ENCODE results near the gene ANKRD16.
"Not testable (repeated sequence)": the region's sequence is repeated elsewhere in the genome, so short reads cannot be mapped to it uniquely, and the experiment has no call there.

The ANKRD16 gene

DNA sequence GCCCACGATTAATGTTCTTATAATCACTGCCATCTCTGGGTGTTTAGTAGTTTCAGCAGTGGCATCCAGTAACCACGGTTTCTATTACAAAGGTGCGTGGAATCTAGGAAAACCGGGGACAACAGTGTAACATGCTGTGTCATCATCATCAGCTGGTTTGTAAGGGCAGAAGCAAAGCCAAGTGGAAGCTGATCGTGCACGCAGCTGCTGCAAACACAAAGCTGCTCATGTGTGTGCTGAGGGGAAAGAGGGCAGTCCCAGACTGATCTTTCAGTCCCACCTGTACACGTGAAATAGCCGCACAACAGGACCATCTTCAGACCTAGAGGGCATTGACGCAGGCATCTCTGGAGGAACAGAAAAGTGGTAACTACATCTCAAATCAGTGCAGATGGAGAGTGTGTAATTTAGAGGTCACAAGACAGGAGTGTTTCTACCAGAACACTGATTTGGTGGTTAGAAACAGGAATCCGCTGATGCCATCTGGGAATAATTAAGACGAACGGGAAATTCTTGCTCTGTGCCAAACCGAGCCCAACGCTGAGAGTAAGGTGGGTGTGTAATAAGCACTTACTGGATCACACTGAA, 13.4 kb downstream of the ANKRD16 start:
- DNase-seq (ENCODE audit: low read depth): no peak

DNA sequence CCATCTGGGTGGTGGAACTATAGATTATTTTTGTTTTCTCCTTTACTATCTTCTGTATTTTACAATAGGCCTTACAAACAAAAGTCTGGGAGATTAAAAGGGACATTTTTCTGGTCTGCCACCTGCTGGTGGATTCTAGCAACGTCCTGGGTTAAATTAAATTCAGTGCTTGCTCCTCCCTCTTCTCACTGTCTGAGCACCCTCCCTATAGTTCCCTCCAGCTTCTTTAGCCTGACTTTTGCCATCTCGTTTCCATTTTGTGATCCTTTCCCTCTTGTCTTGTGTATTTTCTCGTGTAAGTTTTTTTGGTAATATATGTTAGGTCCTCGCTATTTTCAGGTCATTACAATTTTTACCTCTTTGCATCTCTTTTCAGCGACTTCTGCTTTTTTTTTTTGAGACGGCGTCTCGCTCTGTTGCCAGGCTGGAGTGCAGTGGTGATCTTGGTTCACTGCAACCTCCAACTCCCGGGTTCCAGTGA, 16.1 kb downstream of the ANKRD16 start:
- no peak for DNase-seq (ENCODE audit: low read depth)

DNA sequence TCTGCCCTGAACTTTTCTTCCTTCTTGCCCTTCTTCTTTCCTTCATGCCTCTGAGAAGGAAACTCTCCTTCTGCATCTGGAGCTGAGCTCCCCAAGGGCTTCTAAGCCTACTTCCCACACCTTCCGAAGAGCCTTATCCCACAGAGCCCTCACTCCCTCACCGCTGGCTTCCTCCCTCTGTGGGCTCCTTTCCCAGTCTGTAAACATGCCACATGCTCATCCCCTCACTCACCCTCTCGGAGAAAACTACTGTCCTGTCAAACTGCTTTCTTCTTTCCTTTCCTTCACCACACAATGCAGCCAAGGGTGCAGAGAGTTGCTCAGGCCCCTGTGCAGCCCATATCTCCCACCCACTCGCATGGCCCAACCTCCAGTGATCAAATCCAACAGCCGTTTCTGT, 18.1 kb downstream of the ANKRD16 start:
- no peak for DNase-seq (ENCODE audit: low read depth)

DNA sequence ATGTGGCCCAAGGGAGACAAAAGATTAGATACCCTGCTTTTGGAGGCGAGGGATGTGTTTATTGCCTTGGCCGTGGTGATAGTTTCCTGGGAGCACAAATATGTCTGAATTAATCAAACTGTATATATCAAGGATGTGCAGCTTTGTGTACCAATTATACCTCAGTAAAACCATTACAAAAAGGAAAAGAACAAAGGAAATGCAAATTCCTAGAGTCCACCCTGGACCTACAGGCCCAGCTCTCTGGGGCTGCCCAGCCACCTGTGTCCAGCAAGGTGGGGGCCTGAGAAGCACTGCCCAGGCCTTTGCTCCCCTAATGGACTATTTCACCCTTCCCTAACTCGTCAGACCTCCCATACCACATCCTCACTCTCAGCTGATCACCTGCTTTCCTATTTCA, 20.5 kb downstream of the ANKRD16 start:
- DNase-seq (ENCODE audit: low read depth): no peak

DNA sequence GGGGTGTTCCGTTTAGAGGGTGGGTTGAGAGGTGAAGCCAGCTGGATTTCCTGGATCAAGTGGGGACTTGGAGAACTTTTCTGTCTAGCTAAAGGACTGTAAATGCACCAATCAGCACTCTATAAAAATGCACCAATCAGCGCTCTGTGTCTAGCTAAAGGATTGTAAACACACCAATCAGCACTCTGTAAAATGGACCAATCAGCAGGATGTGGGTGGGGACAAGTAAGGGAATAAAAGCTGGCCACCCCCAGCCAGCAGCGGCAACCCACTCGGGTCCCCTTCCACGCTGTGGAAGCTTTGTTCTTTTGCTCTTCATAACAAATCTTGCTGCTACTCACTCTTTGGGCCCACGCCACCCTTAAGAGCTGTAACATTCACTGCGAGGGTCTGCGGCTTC, 21.3 kb downstream of the ANKRD16 start:
- not testable (repeated sequence) for DNase-seq (ENCODE audit: low read depth)

DNA sequence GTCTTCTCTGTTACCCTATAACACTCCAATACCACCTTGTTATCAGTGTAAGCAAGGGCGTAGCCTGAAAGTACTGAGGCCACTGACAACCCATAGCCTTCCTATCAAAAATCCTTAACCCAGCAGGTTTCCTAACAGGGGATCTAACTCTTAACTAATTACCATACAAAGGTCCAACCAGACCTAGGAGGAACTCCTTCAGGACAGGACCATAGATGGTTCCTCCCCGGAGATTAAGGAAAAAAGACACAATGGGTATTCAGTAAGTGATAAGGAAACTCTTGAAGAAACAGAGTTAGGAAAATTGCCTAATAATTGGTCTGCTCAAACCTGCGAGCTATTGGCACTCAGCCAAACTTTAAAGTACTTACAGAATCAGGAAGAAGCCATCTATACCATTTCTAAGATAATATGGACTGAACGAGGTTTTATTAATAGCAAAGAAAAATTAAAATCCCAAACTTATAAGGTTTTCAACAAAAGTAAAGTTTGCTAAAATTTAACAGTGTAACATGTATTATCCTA, 22.5 kb downstream of the ANKRD16 start:
- not testable (repeated sequence) for DNase-seq (ENCODE audit: low read depth)

DNA sequence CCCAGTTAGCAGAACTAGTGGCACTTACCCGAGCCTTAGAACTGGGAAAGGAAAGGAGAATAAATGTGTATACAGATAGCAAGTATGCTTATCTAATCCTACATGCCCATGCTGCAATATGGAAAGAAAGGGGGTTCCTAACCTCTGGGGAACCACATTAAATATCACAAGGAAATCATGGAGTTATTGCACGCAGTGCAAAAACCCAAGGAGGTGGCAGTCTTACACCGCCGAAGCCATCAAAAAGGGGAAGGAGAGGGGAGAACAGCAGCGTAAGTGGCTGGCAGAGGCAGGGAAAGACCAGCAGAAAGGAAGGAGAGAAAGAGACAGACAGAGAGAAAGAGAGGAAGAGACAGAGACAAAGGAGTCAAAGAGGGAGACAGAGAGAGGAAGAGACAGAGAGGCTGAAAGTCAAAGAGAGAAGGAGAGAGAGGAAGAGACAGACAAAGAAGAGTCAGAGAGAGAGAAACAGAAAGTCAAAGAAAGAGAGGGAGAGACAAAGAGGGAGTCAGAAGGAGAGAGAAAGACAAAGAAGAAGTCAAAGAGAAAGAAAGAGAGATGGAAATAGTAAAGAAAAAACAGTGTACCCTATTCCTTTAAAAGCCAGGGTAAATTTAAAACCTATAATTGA, 23.1 kb downstream of the ANKRD16 start:
- not testable (repeated sequence) for DNase-seq (ENCODE audit: low read depth)

DNA sequence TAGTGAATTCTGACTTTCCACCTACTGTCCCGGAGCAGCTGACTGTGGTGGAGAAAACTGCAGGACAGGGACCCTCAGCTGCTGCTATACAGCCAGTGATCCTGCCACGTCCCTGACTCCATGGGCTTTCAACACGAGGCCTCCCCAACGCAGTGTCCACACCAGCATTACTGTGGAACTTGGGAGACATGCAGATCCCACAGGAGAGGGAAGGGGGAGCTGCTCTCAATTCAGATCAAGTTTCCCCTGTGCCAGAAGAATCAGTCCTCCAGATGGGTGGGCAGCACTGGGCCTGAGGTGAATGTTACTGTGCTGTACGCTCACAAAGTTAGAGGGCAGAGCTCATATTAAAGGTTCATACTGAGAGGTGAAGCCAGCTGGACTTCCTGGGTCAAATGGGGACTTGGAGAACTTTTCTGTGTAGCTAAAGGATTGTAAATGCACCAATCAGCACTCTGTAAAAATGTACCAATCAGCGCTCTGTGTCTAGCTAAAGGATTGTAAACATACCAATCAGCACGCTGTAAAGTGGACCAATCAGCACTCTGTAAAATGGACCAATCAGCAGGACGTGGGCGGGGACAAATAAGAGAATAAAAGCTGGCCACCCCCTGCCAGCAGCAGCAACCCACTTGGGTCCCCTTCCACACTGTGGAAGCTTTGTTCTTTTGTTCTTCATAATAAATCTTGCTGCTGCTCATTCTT, 26.6 kb downstream of the ANKRD16 start:
- not testable (repeated sequence) for DNase-seq (ENCODE audit: low read depth)

DNA sequence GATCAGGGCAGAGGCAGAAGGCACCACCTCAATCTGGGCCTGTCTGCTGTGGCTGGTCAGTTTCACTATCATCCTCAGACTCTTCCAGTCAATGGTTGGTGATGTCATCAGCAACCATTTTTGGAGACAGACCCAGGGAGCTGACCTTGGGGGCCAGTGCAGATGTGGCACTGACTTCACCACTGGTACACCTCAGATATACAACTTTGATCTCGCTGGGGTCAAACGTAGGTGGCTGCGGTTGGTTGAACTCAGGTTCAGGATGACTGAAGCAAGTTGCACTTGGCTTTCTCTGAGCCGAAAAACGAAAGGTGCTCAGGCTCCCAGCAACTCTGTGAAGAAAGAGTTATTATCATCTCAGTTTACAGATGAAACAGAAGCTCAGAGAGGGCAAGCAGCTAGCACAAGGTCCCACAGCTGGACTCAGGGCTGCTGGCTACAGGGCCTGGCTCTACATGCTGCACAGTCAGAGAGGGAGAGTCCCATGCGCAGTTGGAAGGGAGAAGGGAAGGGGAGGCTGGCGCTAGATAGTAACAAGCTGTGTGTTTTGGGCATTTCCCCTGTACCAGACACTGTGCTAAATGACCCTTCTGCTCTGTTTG, 27.2 kb downstream of the ANKRD16 start:
- no peak for DNase-seq (ENCODE audit: low read depth)

DNA sequence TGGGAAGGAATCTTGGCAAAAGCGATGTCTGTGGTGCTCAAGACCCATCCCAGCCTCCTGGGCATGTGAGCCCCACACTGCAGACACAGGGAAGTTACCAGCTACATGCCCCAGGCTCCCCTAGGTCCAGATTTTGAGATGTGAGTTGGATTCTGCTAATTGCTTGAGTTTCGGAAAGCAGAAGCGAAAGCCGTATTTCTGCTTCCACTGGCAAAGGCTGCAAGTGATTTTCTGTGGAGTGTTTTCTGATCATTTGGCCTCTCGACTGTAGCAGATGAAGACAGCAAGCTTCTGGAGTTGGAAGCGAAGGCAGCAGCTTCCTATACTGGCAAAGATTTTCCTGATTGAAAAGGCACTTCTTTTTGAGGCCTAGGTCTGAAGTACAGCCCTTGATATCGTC, 29.6 kb downstream of the ANKRD16 start:
- DNase-seq (ENCODE audit: low read depth): no peak

DNA sequence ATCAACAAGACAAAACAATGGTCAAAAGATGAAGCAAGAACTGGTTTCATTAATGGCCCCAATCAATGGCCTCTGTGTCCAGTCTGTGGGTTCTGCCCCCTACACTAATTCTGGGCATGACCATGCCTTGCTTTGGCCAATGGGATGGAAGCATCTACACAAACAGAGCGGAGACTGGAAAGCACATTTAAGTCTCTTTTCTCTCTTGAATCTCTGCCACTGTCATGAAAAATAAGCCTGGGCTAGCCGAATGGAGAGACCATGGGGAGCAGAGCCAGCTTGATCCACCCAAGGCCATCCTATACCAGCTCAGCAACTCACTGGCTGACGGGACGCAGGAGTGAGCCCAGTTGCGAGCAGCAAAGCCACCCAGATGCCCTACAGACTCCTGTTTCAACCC, 30.9 kb downstream of the ANKRD16 start:
- DNase-seq (ENCODE audit: low read depth): no peak

DNA sequence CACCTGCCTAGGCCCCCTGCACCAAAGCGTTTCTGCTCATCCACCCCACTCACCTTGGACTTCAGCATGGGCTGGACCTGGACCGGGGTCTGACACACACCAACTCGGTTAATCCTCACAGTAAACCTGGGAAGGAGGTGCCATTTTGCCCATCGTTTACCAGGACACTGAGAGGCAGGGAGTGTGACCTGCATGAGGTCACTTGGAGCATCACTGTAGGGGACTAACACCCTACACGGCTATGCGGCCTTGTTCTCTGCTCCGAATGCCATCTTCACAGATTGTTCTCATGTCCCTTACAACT, 33.0 kb downstream of the ANKRD16 start:
- DNase-seq (ENCODE audit: low read depth): no peak

DNA sequence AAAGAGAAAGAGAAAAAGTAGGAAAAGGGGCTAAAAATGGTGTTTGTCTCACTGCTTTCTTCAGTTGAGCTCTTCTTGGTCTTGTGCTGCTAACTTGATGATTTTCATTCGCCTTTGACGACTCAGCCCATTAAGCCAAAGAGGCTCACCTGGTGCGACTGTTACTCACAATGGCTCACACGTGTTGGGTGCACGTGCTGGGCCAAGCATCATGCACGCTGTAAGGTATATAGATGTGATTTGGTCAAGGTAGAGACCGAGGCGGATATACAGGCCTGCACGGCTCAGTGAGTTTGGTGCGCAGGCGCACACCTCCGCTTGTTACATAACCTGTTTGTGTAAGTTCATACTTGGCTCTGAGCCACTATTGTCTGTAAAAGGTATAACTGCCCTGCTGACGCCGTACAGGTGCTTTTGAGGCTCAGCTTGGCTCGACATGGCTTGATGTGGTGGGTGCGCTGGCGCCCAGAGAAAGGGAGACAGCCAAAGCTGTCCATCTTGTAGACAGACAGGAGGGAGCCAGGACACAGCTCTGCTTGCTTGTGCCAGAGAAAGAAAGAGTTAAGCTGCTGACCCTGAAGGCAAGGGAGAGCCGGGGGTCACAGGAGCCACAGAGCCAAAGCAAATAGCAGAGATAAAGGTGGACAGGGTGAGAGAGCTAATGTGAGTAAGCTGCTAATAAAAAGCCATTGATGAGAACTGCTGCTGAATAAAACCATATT, 33.6 kb downstream of the ANKRD16 start:
- DNase-seq (ENCODE audit: low read depth): no peak

DNA sequence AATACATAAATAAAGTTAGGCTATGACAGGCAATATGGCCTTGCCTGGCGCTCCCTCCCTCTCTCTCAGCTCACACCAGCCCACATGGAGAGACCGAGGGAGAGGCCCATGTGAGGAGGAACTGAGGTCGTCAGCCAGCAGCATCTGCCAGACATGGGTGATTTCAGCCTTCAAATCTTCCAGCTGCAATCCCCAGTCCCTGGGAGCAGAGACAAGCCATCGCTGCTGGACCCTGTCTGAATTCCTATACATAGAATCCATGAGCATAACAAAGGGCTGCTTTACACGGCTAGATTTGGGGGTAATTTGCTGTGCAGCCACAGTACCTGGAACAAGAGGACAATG, 35.6 kb downstream of the ANKRD16 start:
- DNase-seq (ENCODE audit: low read depth): no peak

DNA sequence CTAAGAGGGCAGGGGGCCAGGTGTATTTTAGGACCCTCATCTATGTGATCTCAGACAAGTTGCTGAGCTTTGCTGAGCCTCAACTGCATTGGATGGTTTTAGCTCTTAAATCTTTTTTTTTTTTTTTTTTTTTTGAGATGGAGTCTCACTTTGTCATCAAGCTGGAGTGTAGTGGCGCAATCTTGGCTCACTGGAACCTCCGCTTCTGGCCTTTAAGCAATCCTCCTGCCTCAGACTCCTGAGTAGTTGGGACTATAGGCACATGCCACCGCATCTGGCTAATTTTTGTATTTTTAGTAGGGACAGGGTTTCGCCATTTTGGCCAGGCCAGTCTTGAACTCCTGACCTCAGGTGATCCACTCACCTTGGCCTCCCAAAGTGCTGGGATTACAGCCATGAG, 43.0 kb downstream of the ANKRD16 start:
- DNase-seq (ENCODE audit: low read depth): not testable (repeated sequence)

DNA sequence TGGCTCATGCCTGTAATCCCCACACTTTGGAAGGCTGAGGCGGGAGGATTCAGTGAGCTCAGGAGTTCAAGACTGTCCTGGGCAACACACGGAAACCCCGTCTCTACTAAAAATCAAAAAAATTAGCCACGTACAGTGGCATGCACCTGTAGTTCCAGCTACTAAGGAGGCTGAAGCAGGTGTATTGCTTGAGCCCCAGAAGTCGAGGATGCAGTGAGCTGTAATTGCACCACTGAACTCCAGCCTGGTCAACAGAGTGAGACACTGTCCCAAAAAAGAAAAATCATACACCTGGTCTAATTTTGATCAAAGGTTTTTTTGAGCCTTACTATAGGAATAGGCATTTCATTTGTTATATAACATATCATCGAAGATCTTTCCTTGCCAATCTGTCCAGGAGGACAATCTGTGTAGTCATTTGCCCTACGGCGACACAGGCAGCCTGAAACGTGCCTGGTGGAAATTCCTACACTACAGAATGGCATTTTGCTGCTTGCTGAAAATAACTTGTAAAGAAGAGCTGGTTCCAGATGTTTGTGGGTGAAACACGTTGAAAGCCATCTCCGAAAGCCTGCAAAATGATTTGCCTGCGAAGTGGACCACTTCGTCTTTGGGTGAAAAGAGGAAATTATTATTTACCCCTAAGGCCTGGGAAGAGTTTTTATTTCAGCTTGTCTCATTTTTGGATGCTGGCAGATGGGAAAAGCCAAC, 45.2 kb downstream of the ANKRD16 start:
- no peak for DNase-seq (ENCODE audit: low read depth)

DNA sequence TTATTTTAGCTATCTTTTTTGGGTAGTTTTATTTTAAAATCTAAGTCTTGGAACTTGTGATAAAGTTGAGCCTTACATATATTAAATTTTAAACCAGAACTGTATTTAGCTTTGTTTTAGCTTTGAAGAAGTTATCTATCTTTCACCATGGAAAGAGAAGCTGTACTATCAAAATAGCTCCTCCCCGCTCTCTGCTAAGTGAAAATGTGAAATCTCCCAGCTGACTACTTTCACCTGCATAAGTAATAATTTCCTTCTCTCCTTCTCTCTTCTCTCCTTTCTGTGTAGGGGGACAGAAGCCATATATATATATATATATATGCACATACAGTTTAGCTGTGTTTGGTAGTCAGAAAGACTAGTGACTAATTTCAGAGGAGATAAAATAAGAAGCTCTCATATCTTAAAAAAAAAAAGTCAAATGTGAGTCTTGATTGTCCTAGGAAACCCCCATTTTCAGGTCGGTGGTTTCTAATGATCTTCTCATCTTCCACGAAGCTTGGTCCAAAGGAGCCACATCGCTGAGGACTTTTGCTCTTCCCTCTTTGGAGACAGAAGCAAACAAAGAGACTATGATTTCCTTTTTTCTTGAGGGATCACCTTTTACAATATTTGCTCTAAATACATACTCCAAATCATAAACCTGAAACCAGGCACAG, 45.9 kb downstream of the ANKRD16 start:
- DNase-seq (ENCODE audit: low read depth): no peak

DNA sequence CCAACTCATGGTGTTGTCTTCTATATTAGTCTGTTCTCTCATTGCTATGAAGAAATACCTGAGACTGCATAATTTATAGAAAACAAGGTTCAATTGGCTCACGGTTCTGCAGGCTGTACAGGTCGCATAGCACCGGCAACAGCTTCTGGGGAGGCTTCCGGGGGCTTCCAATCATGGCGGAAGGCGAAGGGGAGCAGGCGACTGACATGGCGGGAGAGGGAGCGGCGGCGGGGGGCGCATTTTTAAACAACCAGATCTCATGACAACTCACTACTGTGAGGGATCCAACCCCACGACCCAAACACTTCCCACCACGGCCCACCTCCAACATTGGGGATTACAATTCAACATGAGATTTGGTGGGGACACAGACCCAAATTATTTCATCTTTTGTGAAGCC, 47.7 kb downstream of the ANKRD16 start:
- DNase-seq (ENCODE audit: low read depth): no peak

DNA sequence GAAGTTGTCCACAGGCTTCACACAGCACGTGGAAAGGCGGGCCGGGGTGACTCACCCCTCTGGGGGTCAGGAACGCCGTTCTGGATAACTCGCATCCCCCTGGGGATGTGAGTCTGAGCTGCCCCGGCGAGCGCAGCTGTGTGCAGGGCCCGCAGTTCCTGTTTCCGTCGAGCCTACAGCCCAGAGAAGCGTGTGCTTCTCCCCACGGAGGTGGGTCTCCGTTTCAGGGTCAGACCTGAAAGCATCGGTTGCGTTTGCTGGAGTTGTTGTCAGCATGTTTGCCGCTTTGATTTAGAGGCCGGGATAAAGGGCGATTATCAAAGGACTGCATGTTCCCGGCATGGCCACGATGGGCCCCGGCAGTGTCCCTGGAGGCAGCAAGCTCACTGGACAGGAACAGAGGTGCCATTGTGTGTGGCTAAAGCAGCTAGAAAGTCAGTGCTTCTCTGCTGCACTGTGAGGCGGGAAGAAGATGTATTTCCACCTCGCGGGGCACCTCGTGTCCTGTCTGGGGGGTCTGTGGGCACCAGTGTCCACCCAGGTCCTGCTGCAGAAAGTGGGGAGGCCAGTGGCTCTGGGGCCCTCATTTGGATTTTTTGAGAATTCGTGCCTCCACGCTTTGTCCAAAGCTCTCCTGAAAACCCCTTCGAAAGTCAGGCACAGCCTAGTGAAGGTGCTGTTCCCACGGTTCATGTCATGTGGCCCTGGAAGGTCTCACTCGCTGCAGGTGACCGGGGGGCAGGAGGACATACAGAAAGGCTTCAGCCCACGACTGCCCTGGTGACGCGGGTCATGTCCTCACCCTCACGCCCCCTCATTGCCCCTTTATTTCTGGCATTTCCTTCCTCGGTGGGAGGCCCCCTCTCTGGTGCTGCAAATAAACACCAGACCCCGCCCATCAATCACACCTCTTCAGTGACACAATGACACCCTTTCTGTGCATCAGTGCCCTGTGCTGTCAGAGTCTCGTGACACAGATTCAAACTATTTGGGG, 49.1 kb downstream of the ANKRD16 start:
- DNase-seq (ENCODE audit: low read depth): no peak

DNA sequence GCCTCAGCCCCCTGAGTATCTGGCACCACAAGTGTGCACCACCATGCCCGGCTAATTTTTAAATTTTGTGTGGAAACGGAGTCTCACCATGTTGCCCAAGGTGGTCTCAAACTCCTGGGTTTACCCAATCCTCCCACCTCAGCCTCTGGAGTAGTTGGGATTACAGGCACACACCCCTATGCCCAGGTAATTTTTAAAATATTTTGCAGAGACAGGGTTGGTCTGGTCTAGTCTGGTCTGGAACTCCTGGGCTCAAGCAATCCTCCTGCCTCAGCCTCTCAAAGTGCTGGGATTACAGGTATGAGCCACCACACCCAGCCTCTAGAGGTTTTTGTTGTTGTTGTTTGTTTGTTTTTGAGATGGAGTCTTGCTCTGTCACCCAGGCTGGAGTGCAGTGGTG, 53.5 kb downstream of the ANKRD16 start:
- DNase-seq (ENCODE audit: low read depth): not testable (repeated sequence)

All from CMK (cell line).